ENCODE results near the gene HRG.

The HRG gene

GRCh38 chr3:186719945-186720739, 54.3 kb downstream of the HRG start:
- Histone ChIP-seq H3K4me1 (ENCODE audit: control insufficient read depth in 2 of 2, insufficient read depth in 2 of 2, low read length in 2 of 2) (peaks cover 0 to 3% of the 10 kb centered on the region in 2 donors), H3K27me3 (ENCODE audit: control insufficient read depth in 2 of 2, insufficient read depth in 2 of 2, low read length in 2 of 2) (no peaks in the 10 kb centered on the region), H3K4me3 (ENCODE audit: low read length in 2 of 2) (no peak overlapping the region), H3K36me3 (ENCODE audit: control insufficient read depth in 2 of 2, insufficient read depth in 2 of 2, low read length in 2 of 2) (no peaks in the 10 kb centered on the region), H3K27ac (ENCODE audit: low read depth in 2 of 2, low read length in 2 of 2) (no peak overlapping the region), H3K9me3 (ENCODE audit: control insufficient read depth in 2 of 2, low read length in 2 of 2) (no peaks in the 10 kb centered on the region), H3K9ac (ENCODE audit: low read depth in 1 of 2, low read length in 2 of 2) (no peak overlapping the region)

DNA sequence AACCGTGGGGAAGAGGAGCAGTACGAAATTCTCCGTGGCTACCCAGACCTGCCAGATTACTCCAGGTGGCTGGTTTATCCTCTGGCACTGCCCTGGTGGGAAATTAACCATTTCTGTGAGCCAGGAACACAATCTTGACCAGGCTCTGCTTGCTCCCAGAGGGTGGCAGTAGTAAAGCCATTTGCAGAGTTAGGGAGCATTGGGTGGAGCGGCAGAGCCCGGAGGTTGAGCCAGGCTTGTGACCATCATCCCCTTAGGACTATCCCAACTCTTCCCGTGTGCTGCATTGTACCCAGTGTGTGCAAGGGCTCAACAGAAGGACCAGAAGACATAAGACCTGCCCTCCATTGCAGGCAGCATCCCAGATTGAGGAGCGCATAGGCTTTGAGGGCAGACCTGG, 56.6 kb downstream of the HRG start:
- no peaks in the 10 kb centered on the region for H3K9me3 ChIP-seq (ENCODE audit: control insufficient read depth in 2 of 2, low read length in 2 of 2)
- no peak overlapping the region for H3K27ac ChIP-seq (ENCODE audit: low read depth in 2 of 2, low read length in 2 of 2)
- H3K9ac ChIP-seq (ENCODE audit: low read depth in 1 of 2, low read length in 2 of 2): no peak overlapping the region
- no peaks in the 10 kb centered on the region for H3K27me3 ChIP-seq (ENCODE audit: control insufficient read depth in 2 of 2, insufficient read depth in 2 of 2, low read length in 2 of 2)
- H3K36me3 ChIP-seq (ENCODE audit: control insufficient read depth in 2 of 2, insufficient read depth in 2 of 2, low read length in 2 of 2): no peaks in the 10 kb centered on the region
- no peak overlapping the region for H3K4me3 ChIP-seq (ENCODE audit: low read length in 2 of 2)
- H3K4me1 ChIP-seq (ENCODE audit: control insufficient read depth in 2 of 2, insufficient read depth in 2 of 2, low read length in 2 of 2): no peaks in the 10 kb centered on the region

GRCh38 chr3:186724911-186725310, 59.1 kb downstream of the HRG start:
- no peak overlapping the region for H3K9ac ChIP-seq (ENCODE audit: low read depth in 1 of 2, low read length in 2 of 2)
- no peaks in the 10 kb centered on the region for H3K4me1 ChIP-seq (ENCODE audit: control insufficient read depth in 2 of 2, insufficient read depth in 2 of 2, low read length in 2 of 2)
- no peaks in the 10 kb centered on the region for H3K9me3 ChIP-seq (ENCODE audit: control insufficient read depth in 2 of 2, low read length in 2 of 2)
- no peaks in the 10 kb centered on the region for H3K36me3 ChIP-seq (ENCODE audit: control insufficient read depth in 2 of 2, insufficient read depth in 2 of 2, low read length in 2 of 2)
- no peak overlapping the region for H3K4me3 ChIP-seq (ENCODE audit: low read length in 2 of 2)
- H3K27me3 ChIP-seq (ENCODE audit: control insufficient read depth in 2 of 2, insufficient read depth in 2 of 2, low read length in 2 of 2): no peaks in the 10 kb centered on the region
- no peak overlapping the region for H3K27ac ChIP-seq (ENCODE audit: low read depth in 2 of 2, low read length in 2 of 2)
